Measurements from ENCODE around the gene NANOGP8. TPM values are rescaled to one million over a fixed set of nuclear protein-coding genes. Genes with fewer than 3 reads are reported as not detected.

The NANOGP8 gene
- total RNA-seq, 3 donors from 2014 or later (not counting 1 experiment from before 2014, with no cell fraction given) = not detected

GRCh38 chr15:35062738-35063099, 22.4 kb downstream of the NANOGP8 start:
- Histone ChIP-seq H3K27me3 (ENCODE audit: control insufficient read depth, insufficient read depth, low read length) (no peaks in the 10 kb centered on the region), H3K4me1 (ENCODE audit: control insufficient read depth, insufficient read depth, low read length) (no peaks in the 10 kb centered on the region), H3K36me3 (ENCODE audit: control insufficient read depth, insufficient read depth, low read length) (no peaks in the 10 kb centered on the region), H3K9me3 (ENCODE audit: control insufficient read depth, insufficient read depth, low read length) (no peaks in the 10 kb centered on the region), H3K4me3 (ENCODE audit: low read length) (no peak overlapping the region), H3K27ac (ENCODE audit: low read length) (no peak overlapping the region)
- Mint-ChIP-seq H3K9me3 (no peaks in the 10 kb centered on the region), H3K4me3 (no peak overlapping the region), H3K27ac (no peak overlapping the region), H3K4me1 (no peaks in the 10 kb centered on the region), H3K27me3 (ENCODE audit: low read depth in 2 of 2) (no peaks in the 10 kb centered on the region), H3K36me3 (no peaks in the 10 kb centered on the region)
- no peak for DNase-seq
- no peak for TF ChIP-seq CTCF (IDR thresholded peaks at IDR 0.05)
- 100% methylated on average over 1 of the region's 1 CpG for WGBS (ENCODE audit: insufficient coverage)
- no peak for ATAC-seq
- intact Hi-C loops (cut with micrococcal nuclease) = no loop called here

- TF ChIP-seq CTCF (IDR thresholded peaks at IDR 0.05) = no peak
- 92% methylated on average over 5 of the region's 6 CpGs for WGBS (ENCODE audit: insufficient coverage)
Observed at GRCh38 chr15:35061825-35062737, 23.0 kb downstream of the NANOGP8 start.

GRCh38 chr15:35061161-35061824, 23.8 kb downstream of the NANOGP8 start:
- H3K27ac ChIP-seq (ENCODE audit: low read length) = no peak overlapping the region
- H3K4me3 ChIP-seq (ENCODE audit: low read length) = no peak overlapping the region
- Mint-ChIP-seq H3K9me3 (no peaks in the 10 kb centered on the region), H3K27me3 (ENCODE audit: low read depth in 2 of 2) (no peaks in the 10 kb centered on the region), H3K27ac (no peak overlapping the region), H3K4me3 (no peak overlapping the region), H3K4me1 (no peaks in the 10 kb centered on the region), H3K36me3 (no peaks in the 10 kb centered on the region)
- no peaks in the 10 kb centered on the region for H3K36me3 ChIP-seq (ENCODE audit: control insufficient read depth, insufficient read depth, low read length)
- intact Hi-C loops (cut with micrococcal nuclease) = no loop called here
- ATAC-seq (no peak), DNase-seq (no peak)
- TF ChIP-seq CTCF (IDR thresholded peaks at IDR 0.05) = no peak
- 81% methylated on average over 13 of the region's 13 CpGs for WGBS (ENCODE audit: insufficient coverage)
- no peaks in the 10 kb centered on the region for H3K9me3 ChIP-seq (ENCODE audit: control insufficient read depth, insufficient read depth, low read length)
- H3K27me3 ChIP-seq (ENCODE audit: control insufficient read depth, insufficient read depth, low read length) = no peaks in the 10 kb centered on the region
- no peaks in the 10 kb centered on the region for H3K4me1 ChIP-seq (ENCODE audit: control insufficient read depth, insufficient read depth, low read length)

More at GRCh38 chr15:35061825-35062737, 23.0 kb downstream of the NANOGP8 start:
- H3K27me3 ChIP-seq (ENCODE audit: control insufficient read depth, insufficient read depth, low read length) = no peaks in the 10 kb centered on the region
- no peak overlapping the region for H3K27ac Mint-ChIP-seq
- no peaks in the 10 kb centered on the region for H3K36me3 Mint-ChIP-seq
- no peak overlapping the region for H3K4me3 Mint-ChIP-seq
- H3K4me1 Mint-ChIP-seq = no peaks in the 10 kb centered on the region
- DNase-seq (no peak), ATAC-seq (no peak)
- H3K9me3 ChIP-seq (ENCODE audit: control insufficient read depth, insufficient read depth, low read length) = no peaks in the 10 kb centered on the region
- H3K4me1 ChIP-seq (ENCODE audit: control insufficient read depth, insufficient read depth, low read length) = no peaks in the 10 kb centered on the region
- no peak overlapping the region for H3K4me3 ChIP-seq (ENCODE audit: low read length)
- no peaks in the 10 kb centered on the region for H3K9me3 Mint-ChIP-seq
- no peaks in the 10 kb centered on the region for H3K27me3 Mint-ChIP-seq (ENCODE audit: low read depth in 2 of 2)
- intact Hi-C loops (cut with micrococcal nuclease) = no loop called here
- no peak overlapping the region for H3K27ac ChIP-seq (ENCODE audit: low read length)
- no peaks in the 10 kb centered on the region for H3K36me3 ChIP-seq (ENCODE audit: control insufficient read depth, insufficient read depth, low read length)

Measured in natural killer cell (primary cell).